ENCODE data around the gene SLC4A1. TPM values are rescaled to one million over a fixed set of nuclear protein-coding genes. Genes with fewer than 3 reads are reported as not detected.

SLC4A1 gene
- total and polyA plus RNA-seq, 2 of the 13 experiments (the other 11 are each of a cell fraction or from before 2014, with no cell fraction given): not detected

DNA sequence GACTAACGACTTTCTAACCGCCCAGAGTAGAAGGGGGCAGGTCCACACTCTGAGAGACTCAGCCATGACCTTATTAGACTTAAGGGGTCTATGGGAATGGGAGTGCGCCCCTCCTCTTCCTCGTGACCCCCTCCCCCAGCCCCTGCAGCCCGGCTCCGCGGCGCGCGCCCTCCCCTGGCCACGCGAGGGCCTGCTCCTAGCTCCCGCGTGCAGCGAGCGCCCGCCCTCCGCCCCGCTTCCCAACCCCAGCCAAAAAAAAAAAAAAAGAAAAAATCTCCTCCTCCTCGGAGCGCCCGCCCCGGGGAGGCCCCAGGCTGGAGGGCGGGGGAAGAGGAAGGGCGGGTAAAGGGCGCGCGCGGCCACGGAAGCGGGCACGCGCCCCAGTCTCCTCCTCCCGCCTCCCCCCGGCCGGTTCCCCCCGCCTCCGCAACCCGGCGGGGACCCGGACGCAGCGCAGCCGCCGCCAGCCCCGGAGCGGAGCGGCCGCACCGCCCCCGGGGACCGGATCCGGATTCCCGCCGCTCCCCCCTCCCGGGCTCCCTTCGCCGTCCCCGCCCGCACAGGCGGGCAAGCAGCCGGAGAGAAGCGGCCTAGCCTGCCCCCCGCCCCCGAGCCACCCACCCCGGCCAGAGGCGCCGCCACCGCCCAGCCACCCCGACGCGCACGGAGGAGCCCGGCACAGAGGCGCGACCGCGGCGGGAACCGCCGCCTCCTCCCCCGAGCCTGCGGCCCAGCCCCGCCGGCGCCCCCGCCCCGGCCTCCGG, 49.4 kb downstream of the SLC4A1 start (continued):
- 0 out of 2 replicates have a peak, but pooled peaks have one; percentile 27 for TF ChIP-seq ZNF614 (CRISPR knock-in tag; IDR thresholded peaks at IDR 0.05; ENCODE audit: borderline replicate concordance)
- TF ChIP-seq ZZZ3 (CRISPR knock-in tag; IDR thresholded peaks at IDR 0.05; ENCODE audit: borderline replicate concordance): 0 out of 2 replicates have a peak, but pooled peaks have one; percentile 54
- peak; percentile 87 for TF ChIP-seq HDAC1 (CRISPR knock-in tag; IDR thresholded peaks at IDR 0.05)
- peak; percentile 36; the same call in 1 of the 2 replicates for TF ChIP-seq ZNF337 (CRISPR knock-in tag; IDR thresholded peaks at IDR 0.05; ENCODE audit: borderline replicate concordance, low read depth)
- TF ChIP-seq ZNF414 (CRISPR knock-in tag; IDR thresholded peaks at IDR 0.05): 0 out of 2 replicates have a peak, but pooled peaks have one; percentile 69
- TF ChIP-seq IKZF1 (IDR thresholded peaks at IDR 0.05): no peak
- no peak for TF ChIP-seq ZNF772 (CRISPR knock-in tag; IDR thresholded peaks at IDR 0.05)

DNA sequence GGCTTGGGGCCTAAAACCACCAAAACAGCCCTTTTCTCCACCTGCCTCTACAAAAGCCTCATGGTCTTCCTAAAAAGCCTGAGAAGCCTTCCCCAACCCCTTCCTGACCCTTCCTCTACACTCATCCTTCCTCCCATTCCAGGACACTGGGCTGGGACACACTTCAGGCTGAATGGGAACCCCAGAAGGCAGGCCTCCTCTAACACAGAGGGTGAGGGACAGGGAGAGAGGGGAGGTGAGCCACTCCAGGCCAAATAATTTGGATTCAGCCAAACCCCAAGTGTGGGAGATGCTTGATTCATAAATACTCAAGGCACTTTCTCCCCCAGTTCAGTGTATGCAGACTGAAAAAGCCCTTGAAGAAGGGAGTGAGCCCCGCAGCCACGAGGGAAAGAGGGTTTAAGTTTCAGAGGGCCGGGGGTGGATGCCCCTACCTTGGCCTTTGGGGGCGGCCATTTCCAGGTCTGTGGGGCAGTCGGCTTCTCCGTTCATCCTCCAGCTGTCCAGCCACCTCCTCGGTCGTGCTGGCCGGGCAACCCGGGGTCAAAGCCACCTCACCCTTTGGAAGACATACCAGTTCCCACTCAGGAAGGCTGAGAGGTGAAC, 50.1 kb downstream of the SLC4A1 start:
- peak overlapping the region; percentile 88 to 99 (median 98) for H3K4me3 ChIP-seq (replicated peaks in 1 of 3; ENCODE audit: insufficient read depth in 1 of 3, low read depth in 2 of 3, low read length in 3 of 3)
- POLR2A ChIA-PET: interaction anchor here (0.7 to 1.4 kb wide), 13 partner anchors 11 to 127 kb away, joined by 3 to 10 read pairs (median 5); partner anchors contain the start of genes ATXN7L3, GRN and TMUB2
- BruUV-seq (replicated peaks): TSS peak; percentile 38
- 0% methylated on average over 6 of the region's 10 CpGs for WGBS (ENCODE audit: low lambda C conversion rate)
- peak overlapping the region; percentile 89 for H3K27ac ChIP-seq (ENCODE audit: extremely low read length, insufficient read depth, low read length)
- no peaks in the 10 kb centered on the region; a peak in 1 of 5 replicates for H3K27me3 ChIP-seq (ENCODE audit: control insufficient read depth in 1 of 2, insufficient read depth in 2 of 2, low read length in 2 of 2)
- CTCF ChIA-PET (ENCODE audit: low intra/inter-chr PET ratio, low total read pairs): interaction anchor here (2.3 kb wide), 1 partner anchor 14 kb away, joined by 13 read pairs; no protein-coding TSS in a partner anchor
- peaks cover 23% of the 10 kb centered on the region for H3K4me1 ChIP-seq (ENCODE audit: insufficient read depth, low read length)
- H3K79me2 ChIP-seq (ENCODE audit: insufficient read depth, low read length): peaks cover 28% of the 10 kb centered on the region
- in situ Hi-C loops (cut with HindIII; ENCODE audit: extremely low pct_ligation_motif_present, low pct_unique_long_range_greater_than_20kb): no loop called here
- FAIRE-seq (no peak), DNase-seq (ENCODE audit: low spot score) (no peak), ATAC-seq (peak; percentile 0; the same call in 1 of the 3 replicates)
- no peaks in the 10 kb centered on the region for H3K9me3 ChIP-seq (ENCODE audit: low read length)
- H4K20me1 ChIP-seq (ENCODE audit: insufficient read depth, low read length): no peaks in the 10 kb centered on the region; the same call in 1 of the 2 replicates
- peak overlapping the region; percentile 85 for H3K9ac ChIP-seq (ENCODE audit: insufficient read depth, low read depth, low read length)
- intact Hi-C loops (cut with micrococcal nuclease; ENCODE audit: unreplicated experiment): loop anchor here (2.0 kb wide), 2 partner anchors 15 to 107 kb away; partner anchors contain the start of gene SLC25A39
- peaks cover 22 to 37% of the 10 kb centered on the region in 2 experiments for H3K36me3 ChIP-seq (replicated peaks in 1 of 2; ENCODE audit: control insufficient read depth in 1 of 2, insufficient read depth in 2 of 2, low read length in 2 of 2)
- H3K4me2 ChIP-seq (ENCODE audit: low read depth, low read length): peak overlapping the region; percentile 97
- no peak overlapping the region for H2AFZ ChIP-seq (ENCODE audit: low read length)
- TF ChIP-seq ZFX (CRISPR knock-in tag; IDR thresholded peaks at IDR 0.05; ENCODE audit: low read depth): peak; percentile 27; the same call in 1 of the 2 replicates
- peak; percentile 42 for TF ChIP-seq ZNF501 (CRISPR knock-in tag; IDR thresholded peaks at IDR 0.05)
- TF ChIP-seq, protein P1, sequence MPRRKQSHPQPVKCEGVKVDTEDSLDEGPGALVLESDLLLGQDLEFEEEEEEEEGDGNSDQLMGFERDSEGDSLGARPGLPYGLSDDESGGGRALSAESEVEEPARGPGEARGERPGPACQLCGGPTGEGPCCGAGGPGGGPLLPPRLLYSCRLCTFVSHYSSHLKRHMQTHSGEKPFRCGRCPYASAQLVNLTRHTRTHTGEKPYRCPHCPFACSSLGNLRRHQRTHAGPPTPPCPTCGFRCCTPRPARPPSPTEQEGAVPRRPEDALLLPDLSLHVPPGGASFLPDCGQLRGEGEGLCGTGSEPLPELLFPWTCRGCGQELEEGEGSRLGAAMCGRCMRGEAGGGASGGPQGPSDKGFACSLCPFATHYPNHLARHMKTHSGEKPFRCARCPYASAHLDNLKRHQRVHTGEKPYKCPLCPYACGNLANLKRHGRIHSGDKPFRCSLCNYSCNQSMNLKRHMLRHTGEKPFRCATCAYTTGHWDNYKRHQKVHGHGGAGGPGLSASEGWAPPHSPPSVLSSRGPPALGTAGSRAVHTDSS (CRISPR knock-in tag; conservative IDR thresholded peaks at IDR 0.05): 0 out of 2 replicates have a peak, but pooled peaks have one; percentile 38
- peak; percentile 45; the same call in 1 of the 2 replicates for TF ChIP-seq NFKB2 (CRISPR knock-in tag; IDR thresholded peaks at IDR 0.05; ENCODE audit: borderline replicate concordance)
- TF ChIP-seq ZNF143 (CRISPR knock-in tag; IDR thresholded peaks at IDR 0.05): 0 out of 2 replicates have a peak, but pooled peaks have one; percentile 20
- 0 out of 2 replicates have a peak, but pooled peaks have one; percentile 10 for TF ChIP-seq SP2 (CRISPR knock-in tag; IDR thresholded peaks at IDR 0.05)
- peak; percentile 86; the same call in 1 of the 2 replicates for TF ChIP-seq MTERF4 (CRISPR knock-in tag; IDR thresholded peaks at IDR 0.05)
- peak; percentile 4 for TF ChIP-seq YY1 (IDR thresholded peaks at IDR 0.05; ENCODE audit: insufficient read depth, insufficient replicate concordance, low read depth, low read length)
- TF ChIP-seq EZH2 (conservative IDR thresholded peaks at IDR 0.05; ENCODE audit: low read depth, low read length): no peak
- TF ChIP-seq ZNF282 (IDR thresholded peaks at IDR 0.05; ENCODE audit: partially characterized antibody): no peak
- TF ChIP-seq NR3C1 (CRISPR knock-in tag; IDR thresholded peaks at IDR 0.05): 0 out of 2 replicates have a peak, but pooled peaks have one; percentile 27
